SK-N-SH (cell line): ENCODE results near the gene CDH23. TPM values are rescaled to one million over a fixed set of nuclear protein-coding genes. Genes with fewer than 3 reads are reported as not detected.

Experiments
- CTCF ChIA-PET: fragments of 300-600, 350-600 bp; formaldehyde crosslinking; extraction: SDS; loops from one replicate; lab custom pipeline; 2021; lab: Yijun Ruan, JAX
- POLR2A ChIA-PET: fragments of 350-600 bp; sonication (Branson Sonifier 250); formaldehyde crosslinking; extraction: SDS; loops from one replicate; lab custom pipeline; 2020; ENCODE audit warnings: antibody characterized with exemption, inconsistent platforms; lab: Yijun Ruan, JAX
- DNase-seq: peaks from one replicate; pipeline ENCODE4 v3.0.0; 2012
- H2AFZ ChIP-seq: fragments of 200-600 bp; sonication (generic); 2 replicates; pipeline ENCODE4 v1.8.1; 2016; ENCODE audit warnings: antibody characterized with exemption, mild to moderate bottlenecking, low read depth
- H3F3A ChIP-seq: fragments of 200-600 bp; sonication (generic); replicated peaks from 2 replicates; pipeline ENCODE3; 2016; ENCODE audit warnings: antibody characterized with exemption, mild to moderate bottlenecking; ENCODE audit not compliant: insufficient read depth
- H3K27ac ChIP-seq, 2 experiments: fragments of 200-500 bp in 1 of 2; fragments of 200-600 bp in 1 of 2; sonication (Bioruptor generic) in 1 of 2; sonication (generic), shearing (Covaris generic) in 1 of 2; 2 replicates each; pipeline versions ENCODE4 v1.5.1 to v1.6.1; 2014 to 2016; ENCODE audit warnings: low read depth in 2 of 2, inconsistent platforms in 1 of 2, low read length in 1 of 2, mild to moderate bottlenecking in 1 of 2, mixed read lengths in 1 of 2
- H3K27me3 ChIP-seq: fragments of 200-600 bp; sonication (generic), shearing (Covaris generic); 2 replicates; pipeline ENCODE4 v1.6.1; 2016; ENCODE audit warnings: mixed run types; ENCODE audit not compliant: insufficient read depth
- H3K36me3 ChIP-seq, 2 experiments: fragments of 200-500 bp in 1 of 2; fragments of 200-600 bp in 1 of 2; sonication (Bioruptor generic) in 1 of 2; sonication (generic) in 1 of 2; replicated peaks in 1 of 2; 2 replicates each; pipeline versions ENCODE3 to v1.5.1; 2014 to 2016; ENCODE audit warnings: low read length in 1 of 2, mild to moderate bottlenecking in 1 of 2; ENCODE audit not compliant: insufficient read depth in 2 of 2, control insufficient read depth in 1 of 2
- H3K4me1 ChIP-seq, 2 experiments: fragments of 200-500 bp in 1 of 2; fragments of 200-600 bp in 1 of 2; sonication (Bioruptor generic) in 1 of 2; sonication (generic), shearing (Covaris generic) in 1 of 2; 2 replicates each; pipeline versions ENCODE4 v1.5.1 to v1.6.1; 2014 to 2016; ENCODE audit warnings: low read depth in 1 of 2, low read length in 1 of 2, mixed run types in 1 of 2; ENCODE audit not compliant: insufficient read depth in 2 of 2, control insufficient read depth in 1 of 2
- H3K4me2 ChIP-seq: fragments of 200-600 bp; sonication (generic), shearing (Covaris generic); 2 replicates; pipeline ENCODE4 v1.6.1; 2017; ENCODE audit warnings: mixed run types
- H3K4me3 ChIP-seq, 2 experiments: fragments of 200-500 bp in 1 of 2; fragments of 200-600 bp in 1 of 2; sonication (Bioruptor generic) in 1 of 2; sonication (generic), shearing (Covaris generic) in 1 of 2; 2 replicates each; pipeline versions ENCODE4 v1.5.1 to v1.8.1; 2014 to 2016; ENCODE audit warnings: low read depth in 2 of 2, inconsistent platforms in 1 of 2, low read length in 1 of 2, mild to moderate bottlenecking in 1 of 2, mixed read lengths in 1 of 2, moderate library complexity in 1 of 2
- H3K79me2 ChIP-seq: fragments of 200-600 bp; sonication (generic); 2 replicates; pipeline ENCODE4 v1.8.1; 2017; ENCODE audit warnings: mild to moderate bottlenecking; ENCODE audit not compliant: insufficient read depth
- H3K9ac ChIP-seq: fragments of 200-600 bp; sonication (generic); 2 replicates; pipeline ENCODE4 v1.6.1; 2017; ENCODE audit warnings: mixed run types
- H3K9me2 ChIP-seq: fragments of 200-600 bp; sonication (generic); 2 replicates; pipeline ENCODE4 v1.6.1; 2017; ENCODE audit warnings: mixed run types
- H3K9me3 ChIP-seq: fragments of 200-600 bp; sonication (generic); 2 replicates; pipeline ENCODE4 v1.6.1; 2017; ENCODE audit warnings: mixed run types, mild to moderate bottlenecking, moderate library complexity
- H4K20me1 ChIP-seq: fragments of 200-600 bp; sonication (generic); 2 replicates; pipeline ENCODE4 v1.6.1; 2017; ENCODE audit warnings: mild to moderate bottlenecking, mixed run types; ENCODE audit not compliant: insufficient read depth
- CHD2 ChIP-seq: fragments of 150-350 bp; IDR thresholded peaks from 2 replicates; pipeline ENCODE4 v1.6.1; 2018; ENCODE audit warnings: low read length; ENCODE audit not compliant: partially characterized antibody
- CTCF ChIP-seq: fragments of 200-600 bp; sonication (generic); IDR thresholded peaks from 2 replicates; pipeline ENCODE4 v1.6.1; 2017; ENCODE audit warnings: antibody characterized with exemption, mild to moderate bottlenecking, moderate library complexity
- EZH2phosphoT487 ChIP-seq: fragments of 200-600 bp; sonication (generic); IDR thresholded peaks from 2 replicates; pipeline ENCODE4 v1.6.1; 2017; ENCODE audit warnings: low read depth, mixed run types, mild to moderate bottlenecking, antibody characterized with exemption, moderate library complexity, borderline replicate concordance
- FOSL2 ChIP-seq: IDR thresholded peaks from 2 replicates; pipeline ENCODE4 v1.4.0; 2012; ENCODE audit warnings: low read depth, mild to moderate bottlenecking, moderate library complexity, borderline replicate concordance
- FOXJ3 ChIP-seq: sonication (generic); formaldehyde crosslinking; IDR thresholded peaks from 2 replicates; pipeline ENCODE4 v1.5.1; 2020; ENCODE audit warnings: mild to moderate bottlenecking, missing genetic modification reagents
- FOXM1 ChIP-seq: IDR thresholded peaks from 2 replicates; pipeline ENCODE4 v1.4.0; 2012; ENCODE audit warnings: low read depth, mild to moderate bottlenecking
- GATA2 ChIP-seq: sonication (generic); formaldehyde crosslinking; IDR thresholded peaks from 2 replicates; pipeline ENCODE4 v1.5.0; 2020; ENCODE audit warnings: mild to moderate bottlenecking, missing genetic modification reagents
- IRF3 ChIP-seq: fragments of 150-350 bp; IDR thresholded peaks from 2 replicates; pipeline ENCODE4 v1.6.1; 2016; ENCODE audit warnings: mild to moderate bottlenecking, low read depth, low read length
- MEF2A ChIP-seq: IDR thresholded peaks from 2 replicates; pipeline ENCODE4 v1.4.0; 2012; ENCODE audit warnings: low read depth, borderline replicate concordance
- NFIC ChIP-seq: IDR thresholded peaks from 2 replicates; pipeline ENCODE4 v1.4.0; 2012; ENCODE audit warnings: borderline replicate concordance
- PBX3 ChIP-seq: IDR thresholded peaks from 2 replicates; pipeline ENCODE4; 2012
- RAD21 ChIP-seq: IDR thresholded peaks from 2 replicates; pipeline ENCODE4 v1.6.1; 2012; ENCODE audit warnings: mild to moderate bottlenecking, low read length
- RCOR1 ChIP-seq: fragments of 150-350 bp; IDR thresholded peaks from 2 replicates; pipeline ENCODE4 v1.6.1; 2017; ENCODE audit warnings: antibody characterized with exemption, low read length
- SIN3A ChIP-seq: IDR thresholded peaks from 2 replicates; pipeline ENCODE4 v1.6.1; 2012; ENCODE audit warnings: low read depth, mild to moderate bottlenecking, low read length, moderate library complexity, borderline replicate concordance
- TAF1 ChIP-seq: IDR thresholded peaks from 2 replicates; pipeline ENCODE4 v1.6.1; 2012; ENCODE audit warnings: low read depth, mild to moderate bottlenecking, low read length, moderate library complexity, borderline replicate concordance
- TCF12 ChIP-seq: IDR thresholded peaks from 2 replicates; pipeline ENCODE4 v1.4.0; 2012
- TEAD4 ChIP-seq: IDR thresholded peaks from 2 replicates; pipeline ENCODE4 v1.4.0; 2012; ENCODE audit warnings: mild to moderate bottlenecking, borderline replicate concordance; ENCODE audit not compliant: insufficient read depth
- USF1 ChIP-seq: IDR thresholded peaks from 2 replicates; pipeline ENCODE4 v1.4.0; 2012; ENCODE audit warnings: low read depth, borderline replicate concordance
- USF2 ChIP-seq: fragments of 150-350 bp; IDR thresholded peaks from 2 replicates; pipeline ENCODE4 v1.6.1; 2017; ENCODE audit warnings: antibody characterized with exemption, low read length, low read depth, borderline replicate concordance
- WGBS: methylation state at CpG from one replicate; pipeline ENCODE4 v1.1.6; 2017; ENCODE audit warnings: low lambda C conversion rate; 5-methylcytosine and 5-hydroxymethylcytosine counted together
- polyA plus RNA-seq, 3 experiments: library from polyadenylated mRNA; depleted of rRNA; stranded (reverse); fragments of >200 nt; gene quantifications; 2 replicates each; pipeline ENCODE4 v1.2.3, GENCODE V29; 2012

Gene CDH23
- polyA plus RNA-seq, 1 of the 3 experiments (the other 2 are of a cell fraction): 0.03 TPM

DNA sequence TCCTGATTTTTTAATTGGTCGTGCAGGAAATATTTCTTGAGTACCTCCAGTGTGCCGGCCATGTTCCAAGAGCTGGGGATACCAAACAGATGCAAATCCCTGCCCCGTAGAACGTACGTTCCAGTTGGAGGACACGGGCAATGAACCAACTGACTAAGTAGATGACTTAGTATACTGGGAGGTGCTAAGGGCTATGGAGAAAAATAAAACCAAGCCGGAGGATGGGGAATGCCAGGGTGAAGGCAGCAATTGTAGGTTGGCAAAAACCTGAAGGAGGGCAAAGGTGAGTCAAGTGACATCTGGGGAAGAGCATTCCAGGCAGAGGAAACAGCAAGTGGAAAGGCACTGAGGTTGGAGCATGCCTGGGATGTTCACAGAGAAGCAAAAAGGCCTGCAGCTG lies 383.4 kb downstream of the CDH23 start:
- Histone ChIP-seq H3K27ac (no peak overlapping the region), H2AFZ (no peak overlapping the region), H3K9ac (no peak overlapping the region), H3K4me1 (no peaks in the 10 kb centered on the region; a peak in 1 of 4 replicates), H4K20me1 (no peaks in the 10 kb centered on the region), H3K36me3 (no peaks in the 10 kb centered on the region), H3K9me2 (no peaks in the 10 kb centered on the region), H3K79me2 (no peaks in the 10 kb centered on the region), H3K4me3 (no peak overlapping the region), H3K9me3 (no peaks in the 10 kb centered on the region), H3K27me3 (no peaks in the 10 kb centered on the region; the same call in 1 of the 2 replicates), H3F3A (no peaks in the 10 kb centered on the region), H3K4me2 (no peak overlapping the region)
- POLR2A ChIA-PET: no interaction called here
- CTCF ChIA-PET: no interaction called here
- TF ChIP-seq CTCF (no peak), FOXJ3 (CRISPR knock-in tag) (no peak), EZH2phosphoT487 (no peak), FOSL2 (no peak)
- 79% methylated on average over 7 of the region's 7 CpGs for WGBS
- no peak for DNase-seq

- H3K9me2 ChIP-seq: no peaks in the 10 kb centered on the region
- H3K27ac ChIP-seq: no peak overlapping the region
- no peak overlapping the region for H3K9ac ChIP-seq
- CTCF ChIA-PET: no interaction called here
- H3K4me1 ChIP-seq: no peaks in the 10 kb centered on the region
- H3K36me3 ChIP-seq: no peaks in the 10 kb centered on the region
- H3F3A ChIP-seq: no peaks in the 10 kb centered on the region
- DNase-seq: no peak
- WGBS: 80% methylated on average over 9 of the region's 9 CpGs
- no peak overlapping the region for H2AFZ ChIP-seq
- H3K9me3 ChIP-seq: no peaks in the 10 kb centered on the region
- H3K4me2 ChIP-seq: no peak overlapping the region
- no peaks in the 10 kb centered on the region for H3K79me2 ChIP-seq
- H3K4me3 ChIP-seq: no peak overlapping the region
- TF ChIP-seq FOSL2 (no peak), FOXM1 (no peak), IRF3 (no peak), USF1 (no peak), USF2 (no peak), TCF12 (no peak), TAF1 (no peak), RAD21 (no peak), CHD2 (no peak), MEF2A (no peak), GATA2 (CRISPR knock-in tag) (no peak), TEAD4 (no peak), NFIC (no peak), PBX3 (no peak), RCOR1 (no peak), SIN3A (no peak), EZH2phosphoT487 (no peak)
- no peaks in the 10 kb centered on the region for H4K20me1 ChIP-seq
- no peaks in the 10 kb centered on the region; the same call in 1 of the 2 replicates for H3K27me3 ChIP-seq
- POLR2A ChIA-PET: no interaction called here
Observed at GRCh38 chr10:71780719-71781118, 384.0 kb downstream of the CDH23 start.
